A549 (cell line): ENCODE measurements around the gene ERP44. TPM values are rescaled to one million over a fixed set of nuclear protein-coding genes. Genes with fewer than 3 reads are reported as not detected.

Experiments used
- ATAC-seq, 2 experiments: fragments of 200-7000 bp in 1 of 2; fragments of >200 bp in 1 of 2; cut with Nextera tagmentation in 1 of 2; cut with Tn5 transposase in 1 of 2; 3 replicates each; pipeline versions ENCODE4 v1.8.0 to v1.9.1; 2018 to 2020; ENCODE audit warnings: mild to moderate bottlenecking in 1 of 2, moderate library complexity in 1 of 2
- CTCF ChIA-PET: fragments of 300-600 bp; sonication (Branson Sonifier 250); formaldehyde crosslinking; extraction: SDS; loops from one replicate; lab custom pipeline; 2021; ENCODE audit warnings: antibody characterized with exemption, inconsistent platforms; lab: Yijun Ruan, JAX
- POLR2A ChIA-PET: fragments of 350-600 bp; formaldehyde crosslinking; extraction: SDS; loops from one replicate; lab custom pipeline; 2021; ENCODE audit warnings: antibody characterized with exemption, inconsistent platforms; lab: Yijun Ruan, JAX
- DNase-seq, 2 experiments: peaks; one replicate each; pipeline versions ENCODE4 v3.0.0 to v3.0.0-alpha.2; 2011 to 2016; ENCODE audit warnings: low read depth in 1 of 2, low spot score in 1 of 2
- FAIRE-seq: peaks from 2 replicates; lab custom pipeline; 2011; peaks lifted over from hg19 to GRCh38; lab: Jason Lieb, UNC
- H3K27ac ChIP-seq, 2 experiments: fragments of >200 bp; sonication (Bioruptor Twin); formaldehyde crosslinking; 3 replicates each; pipeline ENCODE4 v1.5.1; 2016 to 2017
- H3K4me1 ChIP-seq: fragments of >200 bp; sonication (Bioruptor Twin); formaldehyde crosslinking; 3 replicates; pipeline ENCODE4 v1.6.1; 2016
- H3K4me2 ChIP-seq: fragments of >200 bp; sonication (Bioruptor Twin); formaldehyde crosslinking; 3 replicates; pipeline ENCODE4 v1.6.1; 2016
- H3K4me3 ChIP-seq: fragments of >200 bp; sonication (Bioruptor Twin); formaldehyde crosslinking; 3 replicates; pipeline ENCODE4 v1.5.1; 2016
- H3K9me3 ChIP-seq: fragments of >200 bp; sonication (Bioruptor Twin); formaldehyde crosslinking; 3 replicates; pipeline ENCODE4 v1.6.1; 2016
- ATOH8 ChIP-seq: fragments of 250-450 bp; sonication (Bioruptor Pico); IDR thresholded peaks from 2 replicates; pipeline ENCODE4 v1.5.0; 2020; ENCODE audit warnings: low read depth, mild to moderate bottlenecking, moderate library complexity
- BHLHE40 ChIP-seq: IDR thresholded peaks from 2 replicates; pipeline ENCODE4 v1.6.1; 2012; ENCODE audit warnings: low read depth, low read length, inconsistent platforms
- CHD4 ChIP-seq: fragments of 200-600 bp; sonication (generic); IDR thresholded peaks from 2 replicates; pipeline ENCODE4 v1.6.1; 2016; ENCODE audit warnings: antibody characterized with exemption, mild to moderate bottlenecking, borderline replicate concordance
- CTCF ChIP-seq: fragments of >200 bp; sonication (Bioruptor Twin); formaldehyde crosslinking; IDR thresholded peaks from 3 replicates; pipeline ENCODE4 v1.5.1; 2016
- EHF ChIP-seq: fragments of 250-450 bp; sonication (Bioruptor Pico); IDR thresholded peaks from 2 replicates; pipeline ENCODE4 v1.5.0; 2020; ENCODE audit warnings: mild to moderate bottlenecking
- EHMT2 ChIP-seq: fragments of 200-600 bp; sonication (generic); IDR thresholded peaks from 2 replicates; pipeline ENCODE4 v1.6.1; 2016; ENCODE audit warnings: antibody characterized with exemption, low read depth, mild to moderate bottlenecking, moderate library complexity
- ELK1 ChIP-seq: fragments of 150-350 bp; IDR thresholded peaks from 2 replicates; pipeline ENCODE4 v1.6.1; 2014; ENCODE audit warnings: low read depth, mild to moderate bottlenecking, low read length
- EP300 ChIP-seq, 2 experiments: fragments of >200 bp; sonication (Bioruptor Twin); formaldehyde crosslinking; IDR thresholded peaks; 2 replicates in 1 of 2; 3 replicates in 1 of 2; pipeline ENCODE4 v1.6.1; 2016 to 2017
- GATA3 ChIP-seq: IDR thresholded peaks from 2 replicates; pipeline ENCODE4 v1.6.1; 2012; ENCODE audit warnings: borderline replicate concordance
- HEYL ChIP-seq: fragments of 250-450 bp; sonication (Bioruptor Pico); IDR thresholded peaks from 2 replicates; pipeline ENCODE4 v1.8.0; 2021; ENCODE audit warnings: mild to moderate bottlenecking, moderate library complexity
- HOXA7 ChIP-seq: fragments of 250-450 bp; sonication (Bioruptor Pico); IDR thresholded peaks from 2 replicates; pipeline ENCODE4 v1.5.0; 2020; ENCODE audit warnings: mild to moderate bottlenecking, moderate library complexity
- HOXB13 ChIP-seq: fragments of 250-450 bp; sonication (Bioruptor Pico); IDR thresholded peaks from 2 replicates; pipeline ENCODE4 v1.5.0; 2020; ENCODE audit warnings: low read depth, mild to moderate bottlenecking, moderate library complexity
- HOXB5 ChIP-seq: fragments of 250-450 bp; sonication (Bioruptor Pico); IDR thresholded peaks from 2 replicates; pipeline ENCODE4 v1.5.0; 2020; ENCODE audit warnings: mild to moderate bottlenecking, moderate library complexity
- JUNB ChIP-seq: fragments of >200 bp; sonication (Bioruptor Twin); formaldehyde crosslinking; IDR thresholded peaks from 2 replicates; pipeline ENCODE4 v1.6.1; 2016
- KDM5A ChIP-seq: fragments of 200-600 bp; sonication (generic); IDR thresholded peaks from 2 replicates; pipeline ENCODE4 v1.6.1; 2016; ENCODE audit warnings: antibody characterized with exemption, mild to moderate bottlenecking
- MAFK ChIP-seq: fragments of 450-650 bp; IDR thresholded peaks from 2 replicates; pipeline ENCODE4 v1.6.1; 2014; ENCODE audit not compliant: partially characterized antibody
- MAX ChIP-seq: IDR thresholded peaks from 2 replicates; pipeline ENCODE4 v1.6.1; 2012
- REST ChIP-seq: fragments of 200-600 bp; sonication (generic); IDR thresholded peaks from 2 replicates; pipeline ENCODE4 v1.6.1; 2016; ENCODE audit warnings: antibody characterized with exemption, mild to moderate bottlenecking, moderate library complexity
- RNF2 ChIP-seq: fragments of 200-600 bp; sonication (generic); IDR thresholded peaks from 2 replicates; pipeline ENCODE4 v1.6.1; 2016; ENCODE audit warnings: low read depth, mild to moderate bottlenecking, antibody characterized with exemption, moderate library complexity, borderline replicate concordance
- SREBF2 ChIP-seq: fragments of 450-650 bp; IDR thresholded peaks from 2 replicates; pipeline ENCODE4 v1.6.1; 2014; ENCODE audit warnings: mild to moderate bottlenecking, moderate library complexity
- TP53 ChIP-seq: fragments of 250-450 bp; sonication (Bioruptor Pico); IDR thresholded peaks from 2 replicates; pipeline ENCODE4 v1.5.0; 2021; ENCODE audit warnings: mild to moderate bottlenecking, moderate library complexity
- USF2 ChIP-seq: fragments of 450-650 bp; IDR thresholded peaks from 2 replicates; pipeline ENCODE4 v1.6.1; 2014; ENCODE audit warnings: antibody characterized with exemption
- ZFP36 ChIP-seq: fragments of 450-650 bp; IDR thresholded peaks from 2 replicates; pipeline ENCODE4 v1.6.1; 2014; ENCODE audit warnings: borderline replicate concordance; ENCODE audit not compliant: partially characterized antibody
- ZSCAN20 ChIP-seq: fragments of 250-450 bp; sonication (Bioruptor Pico); IDR thresholded peaks from 2 replicates; pipeline ENCODE4 v1.8.0; 2022; ENCODE audit warnings: mild to moderate bottlenecking, moderate library complexity
- WGBS: methylation state at CpG from one replicate; pipeline ENCODE4 v1.1.6; 2017; ENCODE audit errors: missing lambda C conversion rate; 5-methylcytosine and 5-hydroxymethylcytosine counted together
- polyA plus RNA-seq, 4 experiments: library from polyadenylated mRNA; depleted of rRNA in 3 of 4; stranded (reverse); fragments of >200 nt; fragmentation: RNase III in 1 of 4; extraction: RNeasy Plus Mini Kit Qiagen cat#74134 plus additional on column Dnase treatment in 1 of 4; gene quantifications; 2 replicates in 3 of 4; 3 replicates in 1 of 4; pipeline ENCODE4 v1.2.3, GENCODE V29; 2011 to 2017

ERP44 gene
- polyA plus RNA-seq, 2 of the 4 experiments (the other 2 are of a cell fraction), result 12.4 to 19.4 TPM

GRCh38 chr9:100125236-100125635 lies 26.4 kb upstream of the ERP44 start:
- H3K9me3 ChIP-seq, result 0 out of 3 replicates have a peak, but pooled peaks cover 4% of the 10 kb centered on the region
- no peak overlapping the region for H3K4me2 ChIP-seq
- ATAC-seq (no peak), DNase-seq (no peak)
- H3K27ac ChIP-seq, result no peak overlapping the region
- no peak overlapping the region for H3K4me3 ChIP-seq
- no peak for TF ChIP-seq USF2
- no peak for TF ChIP-seq KDM5A
- no peak for TF ChIP-seq BHLHE40
- no peak for TF ChIP-seq TP53 (CRISPR knock-in tag)
- TF ChIP-seq ZFP36, result no peak
- TF ChIP-seq HOXA7 (CRISPR knock-in tag), result no peak
- TF ChIP-seq CHD4, result no peak
- TF ChIP-seq EP300 (IDR thresholded peaks at IDR 0.05), result no peak
- TF ChIP-seq GATA3, result no peak
- no peak for TF ChIP-seq ATOH8
- no peak for TF ChIP-seq MAFK
- no peak for TF ChIP-seq ELK1
- TF ChIP-seq HOXB5 (CRISPR knock-in tag), result no peak
- TF ChIP-seq EHF (CRISPR knock-in tag), result no peak
- no peak for TF ChIP-seq HOXB13 (CRISPR knock-in tag)
- TF ChIP-seq JUNB, result no peak
- TF ChIP-seq EHMT2, result no peak
- TF ChIP-seq, all 56 proteins: peak for 0
- peaks cover 3% of the 10 kb centered on the region; the same call in 1 of the 3 replicates for H3K4me1 ChIP-seq
- FAIRE-seq, result no peak
- CTCF ChIA-PET, result no interaction called here
- POLR2A ChIA-PET, result no interaction called here
- 77% methylated on average over 2 of the region's 2 CpGs for WGBS

- CTCF ChIA-PET, result no interaction called here
- no peak overlapping the region for H3K27ac ChIP-seq
- no peak for TF ChIP-seq HOXB5 (CRISPR knock-in tag)
- WGBS, result 88% methylated on average over 2 of the region's 2 CpGs
- ATAC-seq (no peak), DNase-seq (no peak), FAIRE-seq (no peak)
- no peak overlapping the region for H3K4me3 ChIP-seq
- POLR2A ChIA-PET, result no interaction called here
- 0 out of 3 replicates have a peak, but pooled peaks cover 4% of the 10 kb centered on the region for H3K9me3 ChIP-seq
- H3K4me1 ChIP-seq, result peaks cover 3% of the 10 kb centered on the region; the same call in 1 of the 3 replicates
- H3K4me2 ChIP-seq, result no peak overlapping the region
Observed at GRCh38 chr9:100120286-100120685, 21.5 kb upstream of the ERP44 start.

GRCh38 chr9:100117316-100117715 lies 18.5 kb upstream of the ERP44 start:
- peaks cover 3% of the 10 kb centered on the region; the same call in 1 of the 3 replicates for H3K4me1 ChIP-seq
- CTCF ChIA-PET, result no interaction called here
- H3K27ac ChIP-seq, result no peak overlapping the region
- no peaks in the 10 kb centered on the region for H3K9me3 ChIP-seq
- ATAC-seq (no peak), DNase-seq (no peak), FAIRE-seq (no peak)
- H3K4me2 ChIP-seq, result no peak overlapping the region
- POLR2A ChIA-PET, result no interaction called here
- H3K4me3 ChIP-seq, result no peak overlapping the region
- WGBS, result 96% methylated on average over 17 of the region's 25 CpGs
- TF ChIP-seq EHF (CRISPR knock-in tag), result no peak
- TF ChIP-seq CTCF, result no peak
- no peak for TF ChIP-seq ATOH8
- TF ChIP-seq MAFK, result no peak
- no peak for TF ChIP-seq ZSCAN20 (CRISPR knock-in tag)
- no peak for TF ChIP-seq SREBF2
- no peak for TF ChIP-seq HOXA7 (CRISPR knock-in tag)
- TF ChIP-seq REST, result no peak
- no peak for TF ChIP-seq RNF2
- TF ChIP-seq MAX, result no peak
- no peak for TF ChIP-seq HEYL
